ENCODE results near the gene DNAI2.

The DNAI2 gene

GRCh38 chr17:74362069-74362405 is 88.0 kb downstream of the DNAI2 start:
- no peak overlapping the region for H3K9ac ChIP-seq
- H3K4me1 ChIP-seq = peaks cover 6 to 21% (median 19%) of the 10 kb centered on the region in 10 experiments; a peak in 19 of 20 replicates
- H3K4me2 ChIP-seq = peak overlapping the region; percentile 11 to 56 (median 42); a peak in 19 of 22 replicates
- H3K27ac ChIP-seq = no peak overlapping the region
- H3K27me3 ChIP-seq = peaks cover 11 to 22% (median 18%) of the 10 kb centered on the region in 11 experiments
- no peak overlapping the region for H3K4me3 ChIP-seq
- H3K36me3 ChIP-seq = no peaks in the 10 kb centered on the region
- no peaks in the 10 kb centered on the region for H4K20me1 ChIP-seq
- peaks cover 0 to under 1% (median 0%) of the 10 kb centered on the region in 11 experiments; a peak in 1 of 22 replicates for H3K9me3 ChIP-seq (replicated peaks in 1 of 11)
- TF ChIP-seq Cebpa-rat (IDR thresholded peaks at IDR 0.05) = no peak

DNA sequence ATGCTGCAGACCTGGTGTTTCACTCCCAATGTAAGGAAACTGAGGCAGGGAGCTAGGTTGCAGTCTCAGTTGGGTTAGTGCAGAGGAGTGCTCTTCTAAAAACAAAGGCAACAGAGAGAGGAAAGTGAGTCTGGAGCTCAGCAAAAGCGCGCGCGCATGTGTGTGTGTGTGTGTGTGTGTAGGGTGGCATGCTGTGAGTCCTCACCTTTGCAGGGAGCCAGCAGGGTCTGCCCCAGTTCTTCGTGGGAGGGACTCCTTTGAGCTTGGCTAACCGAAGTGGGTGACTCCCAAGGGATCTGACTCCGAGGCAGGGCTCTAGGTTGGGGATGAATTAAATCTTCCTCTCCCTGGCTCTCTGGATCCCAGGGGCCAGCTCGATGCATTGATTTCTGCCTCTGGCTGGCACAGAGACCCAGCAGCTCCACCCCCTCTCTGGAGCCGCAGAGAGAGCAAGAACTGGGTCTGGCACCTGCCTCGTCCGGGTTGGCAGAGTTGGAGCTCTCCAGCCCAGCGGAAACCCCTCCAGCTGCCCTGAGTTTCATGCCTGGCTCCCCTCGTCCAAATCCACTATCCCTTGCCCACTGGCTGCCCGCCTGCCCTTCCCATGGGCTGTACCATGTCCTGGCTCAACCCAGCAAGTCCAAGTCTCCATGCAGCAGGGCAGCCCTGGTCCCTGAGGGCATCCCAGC is 88.9 kb downstream of the DNAI2 start:
- H3K27ac ChIP-seq = no peak overlapping the region
- H3K4me3 ChIP-seq = no peak overlapping the region
- no peak for TF ChIP-seq Cebpa-rat (IDR thresholded peaks at IDR 0.05)
- H3K9ac ChIP-seq = no peak overlapping the region
- H4K20me1 ChIP-seq = no peaks in the 10 kb centered on the region
- peaks cover 2 to 13% (median 9%) of the 10 kb centered on the region in 11 experiments; a peak in 21 of 22 replicates for H3K27me3 ChIP-seq
- peak overlapping the region in 9 of 11 experiments; percentile 11 to 56 (median 44); a peak in 17 of 22 replicates for H3K4me2 ChIP-seq
- H3K36me3 ChIP-seq = no peaks in the 10 kb centered on the region
- H3K4me1 ChIP-seq = peaks cover 7 to 23% (median 21%) of the 10 kb centered on the region in 10 experiments
- no peaks in the 10 kb centered on the region for H3K9me3 ChIP-seq (replicated peaks in 1 of 11)

Data from BLaER1 treated with 17β-estradiol and CSF1 and Interleukin-3, amounts not matched to agents 10 nM and 100 nM (cell line).